Measurements from ENCODE around the gene CLEC11A.
"Not testable (repeated sequence)": the region's sequence is repeated elsewhere in the genome, so short reads cannot be mapped to it uniquely, and the experiment has no call there.

CLEC11A gene

GRCh38 chr19:50763521-50763920 is 40.4 kb downstream of the CLEC11A start:
- not testable (repeated sequence) for DNase-seq

GRCh38 chr19:50764409-50764808 is 41.2 kb downstream of the CLEC11A start:
- DNase-seq = no peak

GRCh38 chr19:50766746-50767145 is 43.6 kb downstream of the CLEC11A start:
- DNase-seq = not testable (repeated sequence)

GRCh38 chr19:50767263-50767662 is 44.1 kb downstream of the CLEC11A start:
- DNase-seq = not testable (repeated sequence)

- DNase-seq = no peak
Observed at GRCh38 chr19:50768277-50768676, 45.1 kb downstream of the CLEC11A start.

- not testable (repeated sequence) for DNase-seq
Observed at GRCh38 chr19:50770164-50770563, 47.0 kb downstream of the CLEC11A start, which contains the start of gene GPR32. Gene GPR32 (plus strand): TSS chr19:50770464. CDS start chr19:50770601, 137 bp downstream.

- DNase-seq = no peak
Observed at GRCh38 chr19:50770888-50771287, 47.7 kb downstream of the CLEC11A start.

GRCh38 chr19:50772476-50772875 is 49.3 kb downstream of the CLEC11A start:
- DNase-seq = no peak

GRCh38 chr19:50772912-50773311 is 49.7 kb downstream of the CLEC11A start:
- DNase-seq = not testable (repeated sequence)

GRCh38 chr19:50773454-50773853 is 50.3 kb downstream of the CLEC11A start:
- not testable (repeated sequence) for DNase-seq

Measured in kidney glomerular epithelial cell (primary cell).